HG02759 (cell line): ENCODE measurements around the gene SLC25A45.
A peak's percentile ranks its signal among the peaks of the same experiment; 100 is the strongest.
"Not testable (repeated sequence)": the region's sequence is repeated elsewhere in the genome, so short reads cannot be mapped to it uniquely, and the experiment has no call there.

Experiments
- ATAC-seq: cut with Tn5 transposase; IDR thresholded peaks from one replicate; pipeline ENCODE4 v1.9.1; 2021; ENCODE audit warnings: mild to moderate bottlenecking, moderate library complexity; ENCODE audit not compliant: unreplicated experiment

The SLC25A45 gene

DNA sequence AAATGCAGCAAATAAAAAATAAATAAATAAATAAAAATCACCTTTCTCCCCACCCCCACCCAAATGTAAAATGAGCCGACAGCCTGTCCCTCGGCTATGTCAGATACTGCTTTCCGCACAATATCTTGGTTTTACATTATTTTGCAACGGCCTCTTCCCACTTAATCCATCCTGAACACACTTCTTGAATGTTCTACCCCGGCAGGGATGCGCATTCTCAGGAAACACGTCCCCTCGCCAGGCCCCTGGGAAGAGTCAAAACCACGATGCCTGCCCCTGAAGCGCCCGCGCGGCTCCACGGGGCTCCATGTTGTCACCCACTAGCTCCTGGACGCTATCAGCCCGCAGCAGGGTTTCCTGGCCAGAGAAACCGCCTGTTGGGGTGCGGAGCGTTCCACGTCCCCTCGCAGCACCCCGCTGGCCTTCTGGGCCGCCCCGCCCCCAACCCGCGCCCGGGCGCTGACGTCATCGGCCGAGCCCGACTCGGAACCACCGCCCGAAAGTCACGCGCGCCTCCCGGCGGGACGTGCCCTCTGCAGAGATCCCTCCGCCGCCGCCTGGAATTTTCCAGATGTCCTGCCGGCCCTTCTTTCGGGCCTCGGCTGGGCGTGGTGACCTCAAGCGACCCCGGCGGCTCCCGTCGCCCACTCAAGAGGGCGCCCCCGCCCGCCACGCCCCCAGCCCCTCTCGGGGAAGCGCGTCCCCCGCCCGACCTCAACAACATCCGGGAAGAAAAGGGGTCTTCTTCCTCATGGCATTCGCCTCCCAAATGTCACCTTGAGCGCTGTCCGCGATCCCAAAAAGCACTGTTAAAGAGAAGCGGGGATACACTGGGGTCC lies 39.6 kb upstream of the SLC25A45 start:
- ATAC-seq = peak; percentile 37

DNA sequence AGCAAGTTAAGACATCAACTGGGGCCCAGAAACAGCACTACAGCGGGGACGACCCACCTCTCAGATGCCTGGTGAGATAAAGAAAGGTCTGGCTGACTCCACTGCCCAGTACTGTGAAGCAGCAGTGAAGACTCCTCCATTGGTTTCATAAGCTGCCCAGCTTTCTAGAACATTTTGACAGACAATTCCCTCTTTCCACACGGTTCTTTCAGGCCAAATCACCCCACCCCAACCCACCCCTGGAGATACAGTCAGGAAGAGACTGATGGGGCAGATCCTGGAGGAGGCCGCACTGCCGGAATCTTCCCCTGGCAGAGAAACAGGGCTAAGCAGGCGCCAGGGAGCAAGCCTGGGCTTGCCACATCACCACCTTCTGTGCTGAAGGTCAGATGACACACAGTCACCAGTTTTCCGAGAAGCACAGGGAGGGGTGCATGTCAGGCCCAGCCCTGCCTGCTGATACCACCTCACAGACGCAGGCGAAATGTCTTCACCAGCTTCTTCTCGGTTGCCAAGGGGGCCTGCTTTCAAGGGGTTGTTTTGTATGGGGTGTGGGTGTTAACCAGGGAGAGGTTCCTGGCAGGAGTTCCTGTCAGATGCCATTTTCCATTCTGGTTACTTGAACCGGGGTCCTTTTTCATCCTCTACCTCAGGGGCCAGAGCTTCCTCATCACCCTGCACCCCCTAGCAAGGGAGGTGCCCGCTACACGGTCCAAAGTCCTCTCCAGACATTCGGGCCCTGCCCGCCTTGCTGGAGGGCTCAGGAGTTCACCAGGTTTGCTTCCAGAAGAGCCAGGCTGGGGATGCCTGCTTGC lies 38.7 kb upstream of the SLC25A45 start:
- ATAC-seq = no peak

DNA sequence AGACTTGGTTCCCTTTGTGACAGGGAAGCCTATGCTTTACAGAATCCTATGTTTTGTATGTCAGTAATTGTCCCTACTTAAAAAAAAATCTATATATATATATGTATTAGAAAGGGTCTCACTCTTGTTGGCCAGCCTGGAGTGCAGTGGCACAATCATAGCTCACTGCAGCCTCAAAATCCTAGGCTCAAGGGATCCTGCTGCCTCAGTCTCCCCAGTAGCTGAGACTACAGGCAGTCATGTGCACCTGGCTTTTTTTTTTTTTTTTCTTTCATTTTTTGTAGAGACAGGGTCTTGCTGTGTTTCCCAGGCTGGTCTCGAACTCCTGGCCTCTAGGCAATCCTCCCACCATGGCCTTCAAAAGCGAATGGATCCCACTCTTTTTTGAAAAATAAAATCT lies 38.1 kb upstream of the SLC25A45 start:
- no peak for ATAC-seq

DNA sequence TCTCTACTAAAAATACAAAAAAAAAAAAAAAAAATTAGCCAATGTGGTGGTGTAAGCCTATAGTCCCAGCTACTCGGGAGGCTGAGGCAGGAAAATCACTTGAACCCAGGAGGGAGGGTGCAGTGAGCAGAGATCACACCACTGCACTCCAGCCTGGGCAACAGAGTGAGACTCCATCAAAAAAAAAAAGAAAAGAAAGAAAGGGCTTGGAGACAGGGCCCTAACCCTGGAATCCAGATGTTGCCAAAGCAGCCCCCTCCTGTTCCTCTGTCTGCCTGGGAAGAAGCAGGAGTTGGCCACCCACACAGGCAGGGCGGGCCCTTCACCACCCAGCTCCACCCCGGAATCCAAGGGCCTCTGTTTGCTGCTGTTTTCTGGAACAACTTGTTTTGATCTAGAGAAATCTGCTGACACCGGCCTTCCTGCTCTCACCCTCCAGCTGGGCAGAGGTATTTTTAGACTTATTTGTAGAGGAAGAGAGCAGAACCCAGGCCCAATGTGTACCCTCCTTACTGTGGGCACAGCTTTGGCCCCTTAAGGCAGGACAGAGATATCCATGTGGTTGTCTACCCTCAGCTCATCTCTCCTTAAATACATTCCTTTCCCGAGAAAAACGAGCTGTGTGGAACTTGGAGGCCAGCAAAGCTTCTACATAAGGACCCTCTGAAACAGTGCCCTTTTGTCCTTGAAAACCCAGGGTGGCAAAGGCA lies 37.5 kb upstream of the SLC25A45 start:
- ATAC-seq = no peak

DNA sequence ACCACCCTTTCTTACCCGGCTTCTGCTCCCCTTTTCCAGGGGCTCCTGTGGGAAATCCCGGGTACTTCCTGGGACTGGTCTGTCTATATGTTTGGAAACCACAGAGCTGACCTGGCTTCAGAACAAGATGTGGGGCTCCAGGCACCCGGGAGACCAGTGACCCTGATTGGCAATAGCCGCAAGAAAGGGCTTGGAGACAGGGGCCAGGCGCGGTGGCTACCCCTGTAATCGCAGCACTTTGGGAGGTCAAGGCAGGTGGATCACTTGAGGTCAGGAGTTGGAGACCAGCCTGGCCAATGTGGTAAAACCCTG lies 37.0 kb upstream of the SLC25A45 start:
- ATAC-seq = no peak

DNA sequence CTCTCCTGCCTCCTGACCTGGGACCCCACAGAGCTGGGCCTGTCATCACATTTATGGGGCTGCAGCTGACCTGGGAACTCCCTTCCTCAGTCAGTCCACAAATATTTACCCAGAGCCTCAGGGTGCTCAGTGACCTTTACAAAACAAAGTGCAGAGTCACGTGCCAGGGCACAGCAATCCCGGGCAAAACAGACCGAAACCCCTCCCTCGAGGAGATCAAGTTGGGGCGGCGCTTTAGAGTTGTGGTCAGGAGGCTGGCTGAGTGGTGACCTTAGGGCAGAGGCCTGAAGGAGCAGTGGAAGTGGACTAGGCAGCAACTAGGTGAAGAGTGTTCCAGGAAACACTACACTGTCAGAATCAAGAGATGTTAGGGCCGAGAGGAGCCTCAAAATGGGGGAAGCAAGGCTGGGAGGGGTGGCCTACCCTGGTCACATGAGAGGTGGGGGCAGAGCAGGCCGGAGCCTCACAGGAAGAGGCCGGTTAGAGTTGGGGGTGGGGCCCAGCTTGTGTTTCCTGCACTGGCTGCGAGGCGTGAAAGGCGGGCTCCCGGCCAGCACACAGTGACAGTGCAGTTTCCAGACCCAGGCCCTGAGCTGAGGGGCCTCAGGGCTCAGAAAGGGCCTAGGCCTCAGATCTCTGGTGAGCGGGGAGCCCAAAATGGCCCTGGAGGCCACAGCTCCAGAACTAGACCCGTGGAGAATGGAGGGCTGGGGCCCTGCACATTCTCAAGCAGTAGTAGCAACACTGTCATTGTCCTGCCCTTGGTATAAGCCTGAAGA lies 36.4 kb upstream of the SLC25A45 start:
- peak; percentile 43 for ATAC-seq

DNA sequence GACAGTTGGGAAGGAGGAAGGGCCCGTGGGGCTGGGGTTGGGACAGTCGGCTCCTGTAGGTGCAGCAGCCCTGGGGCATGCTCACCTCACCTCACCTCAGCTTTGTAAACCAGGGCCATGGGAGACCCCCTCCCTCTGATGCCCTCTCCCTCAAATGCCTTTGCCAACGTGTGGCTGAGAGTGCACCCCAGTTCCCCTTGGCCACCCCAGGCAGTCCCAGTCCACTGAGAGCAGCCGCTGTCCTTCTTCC lies 35.9 kb upstream of the SLC25A45 start:
- ATAC-seq = no peak

DNA sequence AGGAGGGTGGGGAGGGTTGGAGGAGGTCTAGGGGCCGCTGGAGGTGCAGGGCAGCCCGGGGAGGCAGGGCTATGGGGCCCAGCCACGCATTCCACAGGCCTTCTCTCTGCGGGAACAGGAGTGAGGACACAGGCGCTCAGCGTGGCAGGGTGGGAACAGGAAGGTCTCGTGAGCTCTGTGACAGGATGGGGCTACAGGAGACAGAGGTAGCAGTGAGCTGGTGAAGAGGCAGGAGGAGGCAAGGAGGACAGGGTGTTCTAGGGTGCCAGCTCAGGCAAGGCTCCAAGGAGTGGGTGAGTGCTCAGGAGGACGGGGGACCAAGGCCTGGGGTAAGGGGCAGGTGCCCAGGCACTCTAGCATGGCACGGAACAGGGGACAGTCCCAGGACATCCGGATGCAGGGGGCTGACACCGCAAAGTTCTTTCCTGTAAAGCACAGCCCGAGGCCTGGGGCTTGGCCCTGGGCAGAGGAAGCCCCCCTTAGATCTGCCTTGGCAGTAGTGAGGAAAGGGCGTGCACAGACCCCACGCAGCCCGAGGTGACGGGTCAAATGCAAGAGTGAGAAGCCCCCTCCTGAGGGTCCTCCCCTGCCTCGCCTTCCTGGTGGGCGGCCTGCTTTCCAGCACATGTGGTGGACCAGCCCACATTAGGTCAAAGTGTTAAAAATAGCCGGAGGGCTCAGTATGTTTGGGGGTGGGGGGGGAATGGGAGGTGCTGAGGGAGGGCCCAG lies 35.4 kb upstream of the SLC25A45 start:
- ATAC-seq = no peak

DNA sequence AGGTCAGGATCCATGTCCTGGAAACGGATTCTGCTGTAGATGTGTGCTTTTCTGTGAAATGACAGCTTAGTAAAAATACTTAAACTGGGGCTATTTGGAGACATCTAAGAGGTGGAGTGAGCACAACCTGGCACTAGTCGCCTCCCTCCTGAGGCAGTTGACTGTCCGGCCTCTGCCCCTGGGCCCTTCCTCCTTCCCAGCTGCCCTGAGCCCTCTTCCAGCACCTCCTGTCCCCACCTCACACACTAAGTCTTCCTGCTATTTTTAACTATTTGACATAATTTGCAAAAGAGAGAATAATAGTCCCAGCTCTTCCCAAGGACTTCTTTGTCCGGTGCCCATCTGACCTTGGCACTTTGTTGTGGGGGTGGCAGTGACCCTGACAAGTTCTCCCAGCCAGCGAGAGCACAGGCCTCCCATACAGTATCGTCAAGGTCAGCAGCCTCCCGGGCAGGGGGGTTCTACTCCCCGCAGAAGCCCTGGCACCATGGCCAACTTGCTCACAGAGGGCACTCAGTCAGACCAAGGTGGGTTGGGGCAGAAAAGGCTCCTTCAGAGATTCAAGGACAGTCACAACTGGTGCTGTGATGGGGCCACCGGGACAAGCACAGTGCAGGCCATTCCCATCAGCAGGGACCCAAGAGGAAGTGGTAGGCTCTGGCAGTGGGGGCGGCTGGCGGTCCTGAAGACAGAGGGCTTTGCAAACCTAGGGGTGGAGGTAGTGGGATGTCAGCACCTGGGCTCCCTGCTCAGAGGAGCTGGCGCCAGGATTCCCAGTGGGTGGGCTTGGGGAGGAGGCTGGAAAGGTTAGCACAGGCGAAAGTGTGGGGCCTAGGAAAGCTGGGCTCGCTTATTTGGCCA lies 34.6 kb upstream of the SLC25A45 start:
- no peak for ATAC-seq

DNA sequence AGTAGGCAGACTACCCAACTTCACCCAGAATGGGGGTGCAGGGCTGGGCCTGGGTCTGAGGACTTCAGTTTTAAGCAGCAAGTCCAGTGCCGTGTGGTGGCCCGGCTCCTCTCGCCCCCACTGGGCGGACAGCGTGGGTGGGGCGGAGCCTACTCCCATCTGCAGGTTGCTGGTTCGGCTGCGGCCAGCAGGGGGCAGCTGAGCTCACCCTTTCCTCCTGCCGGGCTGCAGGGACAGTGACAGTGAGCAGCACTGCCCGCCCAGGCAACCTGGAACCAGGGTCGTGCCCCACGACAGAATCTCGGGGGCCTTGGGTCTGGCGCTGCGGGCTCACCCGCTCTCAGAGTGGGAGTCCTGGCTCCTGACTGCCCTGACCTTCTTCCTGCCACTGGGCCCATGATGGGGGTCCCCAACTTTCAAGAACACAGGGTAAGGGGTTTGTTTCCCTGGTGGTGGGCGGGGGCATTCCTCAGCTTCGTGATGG lies 33.9 kb upstream of the SLC25A45 start:
- ATAC-seq = no peak

DNA sequence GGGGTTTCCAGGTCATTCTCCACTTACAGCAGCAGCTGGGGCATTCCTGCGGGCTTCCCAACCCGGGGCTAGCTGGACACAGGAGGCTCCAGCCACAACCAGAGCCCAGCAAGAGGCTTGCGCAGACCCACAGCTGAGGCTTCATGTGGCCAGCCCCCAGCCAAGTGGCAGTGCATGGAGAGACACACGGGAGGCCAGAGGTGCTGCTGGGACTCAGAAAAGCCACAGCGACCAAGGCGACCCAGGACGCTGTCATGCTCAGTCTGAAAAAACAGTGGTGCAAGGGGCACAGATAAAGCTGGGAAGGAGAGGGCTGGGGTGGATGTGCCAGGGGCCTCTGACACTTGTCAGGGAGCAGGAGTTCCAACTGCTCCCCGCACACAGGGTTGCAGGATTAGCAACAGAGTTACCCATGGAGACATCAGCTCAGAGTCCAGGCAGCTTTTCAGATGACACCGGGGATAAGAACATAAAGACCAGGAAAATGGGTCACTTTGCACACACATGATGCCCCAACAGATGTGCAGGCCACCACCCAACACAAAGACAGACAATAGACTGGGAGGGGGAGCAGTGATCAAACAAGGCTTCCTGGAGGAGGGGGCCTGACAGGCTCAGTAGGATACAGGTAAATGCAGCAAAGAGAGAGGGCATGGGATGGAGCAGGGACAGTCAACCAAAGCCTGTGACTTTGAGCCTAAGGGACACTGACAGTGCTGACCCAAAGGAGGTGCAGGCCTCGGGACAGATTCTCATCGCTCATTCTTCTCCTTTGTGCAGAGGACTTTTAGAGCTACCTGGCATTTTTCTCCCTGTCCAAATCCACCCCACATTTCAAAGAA lies 33.3 kb upstream of the SLC25A45 start:
- no peak for ATAC-seq

DNA sequence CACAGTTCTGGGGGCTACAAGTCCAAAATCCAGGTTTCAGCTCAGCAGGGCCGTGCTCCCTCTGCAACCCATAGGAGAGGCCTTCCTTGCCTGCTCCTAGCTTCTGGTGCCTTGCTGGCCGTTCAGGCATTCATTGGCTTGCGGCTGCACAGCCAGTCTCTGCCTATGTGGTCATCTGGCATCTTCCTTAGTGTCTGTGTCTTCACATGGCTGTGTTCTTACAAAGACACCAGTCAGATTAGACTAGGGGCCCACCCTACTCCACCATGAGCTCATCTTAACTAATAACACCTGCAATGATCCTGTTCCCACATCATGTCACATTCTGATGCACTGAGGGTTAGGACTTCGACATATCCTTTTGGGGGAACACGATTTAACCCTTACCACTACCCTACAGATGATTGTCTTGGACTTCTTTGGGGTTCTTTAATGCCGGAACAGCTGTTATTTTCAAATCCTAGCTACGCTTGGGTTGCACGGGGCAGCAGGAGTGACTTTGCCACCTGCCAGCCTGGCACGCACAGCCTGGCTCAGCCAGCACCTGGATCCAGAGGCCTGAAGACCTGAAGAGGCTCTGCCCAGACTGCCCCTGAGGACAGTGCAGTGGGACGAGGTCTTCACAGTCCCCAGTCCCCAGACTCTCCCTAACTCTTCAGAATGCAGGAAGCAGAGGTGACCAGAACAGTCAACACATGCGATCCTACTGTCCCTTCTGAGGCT lies 32.5 kb upstream of the SLC25A45 start:
- no peak for ATAC-seq

DNA sequence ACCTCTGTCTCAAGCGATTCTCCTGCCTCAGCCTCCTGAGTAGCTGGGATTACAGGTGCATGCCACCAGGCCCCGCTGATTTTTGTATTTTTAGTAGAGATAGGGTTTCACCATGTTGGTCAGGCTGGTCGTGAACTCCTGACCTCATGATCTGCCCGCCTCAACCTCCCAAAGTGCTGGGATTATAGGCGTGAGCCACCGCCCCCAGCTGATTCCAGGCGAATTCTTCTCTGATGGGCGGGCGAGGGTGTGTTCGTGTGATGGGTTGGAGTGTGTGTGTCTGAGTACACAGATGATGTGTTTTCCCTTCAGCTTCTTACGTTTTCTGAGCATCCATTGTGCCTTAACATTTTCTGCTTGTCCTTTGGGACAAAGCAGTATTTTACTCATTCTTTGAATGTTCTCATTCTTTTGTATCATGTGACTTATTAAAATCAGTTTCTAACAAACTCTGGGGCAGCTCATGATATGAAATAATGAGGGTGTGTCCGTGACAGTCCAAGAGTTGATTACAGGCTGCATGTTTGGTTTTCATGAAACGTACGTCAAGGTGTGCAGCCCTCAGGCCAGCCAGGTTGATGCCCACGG lies 30.7 kb upstream of the SLC25A45 start:
- ATAC-seq = not testable (repeated sequence)

DNA sequence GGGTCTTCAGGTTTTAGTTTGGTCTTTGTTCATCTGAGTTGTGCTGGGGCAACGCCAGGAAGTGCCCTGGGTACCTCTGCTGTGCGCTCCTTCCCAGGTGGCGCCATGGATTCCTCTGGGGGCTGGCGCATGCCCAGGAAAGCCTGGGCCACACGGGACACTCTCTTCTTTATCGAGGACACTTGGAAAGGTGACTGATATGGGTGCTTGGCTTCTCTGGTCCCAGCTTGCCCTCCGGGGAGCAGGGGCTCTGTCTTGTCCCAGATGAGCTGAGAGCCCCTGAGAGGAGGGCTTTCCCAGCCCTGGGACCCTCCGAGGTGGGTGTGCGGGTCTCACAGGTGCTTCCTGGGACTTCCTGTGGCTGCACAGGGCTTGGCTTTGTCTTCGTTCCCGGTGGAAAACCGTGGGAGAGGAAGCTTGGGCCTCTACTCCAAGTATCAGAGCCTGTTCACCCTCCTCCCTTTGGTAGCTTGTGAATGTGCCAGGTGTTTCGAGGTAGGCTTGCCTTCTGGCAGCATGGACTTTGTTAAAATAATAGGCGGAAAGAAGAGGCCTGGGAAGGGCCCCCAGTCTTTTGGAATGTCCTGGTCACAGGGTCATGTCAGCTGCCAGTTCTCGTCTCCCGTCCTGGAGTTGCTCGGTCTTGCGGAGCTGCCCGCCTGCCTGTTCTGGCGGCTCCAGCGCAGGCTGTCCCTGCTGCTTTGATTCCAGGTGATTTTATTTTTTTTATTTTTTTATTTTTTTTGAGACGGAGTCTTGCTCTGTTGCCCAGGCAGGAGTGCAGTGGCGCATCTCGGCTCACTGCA lies 30.0 kb upstream of the SLC25A45 start:
- ATAC-seq = no peak

DNA sequence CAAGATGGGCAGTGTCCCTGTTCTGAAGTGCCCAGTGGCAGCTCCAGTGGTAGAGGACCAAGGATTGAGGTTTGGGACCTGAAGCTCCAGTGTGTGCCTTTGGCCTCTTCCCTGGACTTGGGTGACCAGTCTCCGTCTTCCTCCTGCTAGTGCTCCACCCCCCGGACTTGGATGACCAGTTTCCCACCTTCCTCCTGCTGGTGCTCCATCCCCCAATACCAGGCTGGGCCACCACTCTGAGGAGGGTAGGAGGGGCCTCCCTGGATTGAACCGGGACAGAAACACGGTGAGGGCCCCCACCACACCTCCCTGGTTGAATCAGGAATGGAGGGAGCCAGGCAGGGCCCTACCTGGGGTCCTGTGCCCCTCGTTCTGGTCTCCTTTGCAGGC lies 29.2 kb upstream of the SLC25A45 start:
- ATAC-seq = no peak

DNA sequence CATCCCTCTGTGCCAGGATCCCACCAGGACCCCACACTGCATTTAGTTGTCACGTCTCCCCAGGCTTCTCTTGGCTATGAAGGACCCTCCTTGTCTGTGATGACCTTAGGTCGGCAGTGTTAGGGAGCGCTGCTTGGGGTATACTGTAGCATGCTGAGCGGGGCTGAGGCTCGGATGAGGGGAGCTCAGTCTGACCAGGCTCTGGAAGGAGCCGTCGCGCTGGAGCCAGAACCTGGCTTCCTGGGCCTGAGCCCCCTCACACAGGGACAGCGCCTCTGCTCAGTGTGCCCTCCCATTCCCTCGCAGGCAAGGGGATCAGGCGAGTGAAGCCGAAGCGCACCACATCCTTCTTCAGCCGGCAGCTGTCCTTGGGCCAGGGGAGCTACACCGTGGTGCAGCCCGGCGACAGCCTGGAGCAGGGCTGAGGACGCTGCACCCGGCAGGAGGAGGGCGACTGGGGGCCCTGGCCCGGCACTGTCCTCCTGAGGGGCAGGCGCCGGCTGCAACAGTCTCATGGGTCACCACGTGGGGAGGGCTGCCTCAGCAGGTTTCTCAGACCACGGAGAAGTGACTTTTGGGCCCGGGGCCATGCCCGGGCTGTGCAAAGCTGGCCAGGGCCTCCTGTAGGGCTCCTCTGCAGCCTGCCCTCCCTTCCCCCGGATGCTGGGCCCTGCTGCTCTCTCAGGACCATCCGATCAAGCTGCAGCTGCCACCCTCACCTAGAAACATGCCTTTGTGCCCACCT lies 28.7 kb upstream of the SLC25A45 start:
- no peak for ATAC-seq
